ENCODE results near the gene ARHGAP42. TPM values are rescaled to one million over a fixed set of nuclear protein-coding genes. Genes with fewer than 3 reads are reported as not detected.
A peak's percentile ranks its signal among the peaks of the same experiment; 100 is the strongest.

Gene ARHGAP42
- total RNA-seq, 3 donors from 2014 or later, result 14.6 to 26.7 (median 26.2) TPM

DNA sequence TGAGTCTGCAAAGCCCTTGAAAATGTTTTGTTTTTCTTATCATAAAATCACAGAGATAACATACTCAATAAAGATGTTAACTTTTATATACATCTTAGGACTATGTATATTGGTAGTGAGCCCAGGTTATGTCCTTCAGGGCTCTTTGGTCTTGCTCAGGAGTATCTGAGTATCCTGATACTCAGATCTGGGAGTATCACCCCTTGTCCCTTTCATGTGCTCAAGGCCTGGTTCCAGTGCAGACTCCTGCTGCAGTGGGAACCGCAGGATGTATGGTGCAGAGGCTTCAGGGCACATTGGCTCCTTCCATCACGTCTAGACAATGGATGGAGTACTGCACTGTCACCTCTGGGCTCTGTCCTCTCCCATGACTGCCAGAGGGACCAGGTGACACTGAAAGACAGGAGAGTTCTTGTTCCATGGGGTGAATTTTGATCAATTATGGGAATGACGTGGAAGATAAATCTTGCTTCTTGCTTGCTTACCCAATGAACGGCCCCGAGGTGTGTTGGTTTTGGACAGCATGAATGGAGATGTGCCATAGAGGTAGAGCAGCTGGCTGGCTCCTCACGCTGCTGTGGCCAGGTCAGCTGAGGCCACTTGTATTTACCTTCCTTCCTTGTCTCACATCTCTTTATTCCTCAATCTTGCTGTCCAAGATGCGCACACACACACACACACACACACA lies 215.5 kb downstream of the ARHGAP42 start:
- Histone ChIP-seq H3K27me3 (no peaks in the 10 kb centered on the region), H3K9me3 (no peaks in the 10 kb centered on the region), H3K36me3 (no peaks in the 10 kb centered on the region), H3K4me3 (no peak overlapping the region), H3K27ac (peak overlapping the region; percentile 40 to 63), H3K4me1 (no peaks in the 10 kb centered on the region)
- intact Hi-C loops (cut with DNase I; ENCODE audit: low total_unique reads), result no loop called here
- TF ChIP-seq POLR2AphosphoS5 (IDR thresholded peaks at IDR 0.05) (no peak), CTCF (IDR thresholded peaks at IDR 0.05) (no peak), POLR2A (IDR thresholded peaks at IDR 0.05) (no peak)
- DNase-seq (ENCODE audit: low spot score in 2 of 2), result peak; percentile 57 to 71

GRCh38 chr11:100903284-100903683 lies 216.2 kb downstream of the ARHGAP42 start:
- Histone ChIP-seq H3K27ac (peak overlapping the region in 1 of 2 donors; percentile 63), H3K4me1 (no peaks in the 10 kb centered on the region), H3K27me3 (no peaks in the 10 kb centered on the region), H3K9me3 (no peaks in the 10 kb centered on the region), H3K36me3 (no peaks in the 10 kb centered on the region), H3K4me3 (no peak overlapping the region)
- TF ChIP-seq POLR2A (IDR thresholded peaks at IDR 0.05) (no peak), POLR2AphosphoS5 (IDR thresholded peaks at IDR 0.05) (no peak), CTCF (IDR thresholded peaks at IDR 0.05) (no peak)
- intact Hi-C loops (cut with DNase I; ENCODE audit: low total_unique reads), result no loop called here
- DNase-seq (ENCODE audit: low spot score in 2 of 2), result no peak

GRCh38 chr11:100905684-100906083 lies 218.6 kb downstream of the ARHGAP42 start:
- no peak for DNase-seq (ENCODE audit: low spot score in 2 of 2)
- H3K27ac ChIP-seq, result no peak overlapping the region
- H3K36me3 ChIP-seq, result no peaks in the 10 kb centered on the region
- intact Hi-C loops (cut with DNase I; ENCODE audit: low total_unique reads), result no loop called here
- no peak overlapping the region for H3K4me3 ChIP-seq
- H3K9me3 ChIP-seq, result no peaks in the 10 kb centered on the region
- no peaks in the 10 kb centered on the region for H3K27me3 ChIP-seq
- no peaks in the 10 kb centered on the region for H3K4me1 ChIP-seq
- TF ChIP-seq CTCF (IDR thresholded peaks at IDR 0.05), result no peak
- TF ChIP-seq POLR2AphosphoS5 (IDR thresholded peaks at IDR 0.05), result no peak
- no peak for TF ChIP-seq POLR2A (IDR thresholded peaks at IDR 0.05)

- no peaks in the 10 kb centered on the region for H3K27me3 ChIP-seq
- H3K4me1 ChIP-seq, result no peaks in the 10 kb centered on the region
- H3K9me3 ChIP-seq, result no peaks in the 10 kb centered on the region
- no peaks in the 10 kb centered on the region for H3K36me3 ChIP-seq
- no peak overlapping the region for H3K27ac ChIP-seq
- intact Hi-C loops (cut with DNase I; ENCODE audit: low total_unique reads), result no loop called here
- H3K4me3 ChIP-seq, result no peak overlapping the region
- no peak for DNase-seq (ENCODE audit: low spot score in 2 of 2)
- TF ChIP-seq POLR2AphosphoS5 (IDR thresholded peaks at IDR 0.05) (no peak), CTCF (IDR thresholded peaks at IDR 0.05) (no peak), POLR2A (IDR thresholded peaks at IDR 0.05) (no peak)
Measured at GRCh38 chr11:100908746-100909145, 221.7 kb downstream of the ARHGAP42 start.

DNA sequence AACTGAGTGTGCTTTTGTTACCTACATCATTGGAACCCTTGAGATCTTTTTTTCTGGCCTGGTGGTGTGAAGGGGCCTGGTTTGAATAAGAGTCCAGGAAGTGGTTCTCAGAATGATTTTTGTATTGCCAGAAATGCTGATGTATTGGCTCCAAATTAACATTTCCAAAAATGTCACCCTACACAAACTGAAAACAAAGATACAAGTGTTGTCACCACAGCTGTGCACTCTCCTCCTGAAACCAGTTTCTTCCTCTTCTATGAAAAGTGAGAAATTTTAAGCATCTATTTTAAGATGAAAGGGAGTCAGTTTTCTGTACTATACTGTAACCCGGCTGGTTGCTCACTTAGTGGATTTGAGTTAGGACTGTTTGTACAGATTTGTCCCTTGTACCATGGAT lies 223.7 kb downstream of the ARHGAP42 start:
- no peak overlapping the region for H3K27ac ChIP-seq
- H3K4me3 ChIP-seq, result no peak overlapping the region

More for the DNA sequence above, 223.7 kb downstream of the ARHGAP42 start:
- H3K9me3 ChIP-seq, result no peaks in the 10 kb centered on the region
- no peaks in the 10 kb centered on the region for H3K36me3 ChIP-seq
- H3K27me3 ChIP-seq, result no peaks in the 10 kb centered on the region
- TF ChIP-seq POLR2A (IDR thresholded peaks at IDR 0.05) (no peak), CTCF (IDR thresholded peaks at IDR 0.05) (no peak), POLR2AphosphoS5 (IDR thresholded peaks at IDR 0.05) (no peak)
- intact Hi-C loops (cut with DNase I; ENCODE audit: low total_unique reads), result no loop called here
- no peak for DNase-seq (ENCODE audit: low spot score in 2 of 2)
- no peaks in the 10 kb centered on the region for H3K4me1 ChIP-seq
